ENCODE results near the gene RARA.

RARA gene

DNA sequence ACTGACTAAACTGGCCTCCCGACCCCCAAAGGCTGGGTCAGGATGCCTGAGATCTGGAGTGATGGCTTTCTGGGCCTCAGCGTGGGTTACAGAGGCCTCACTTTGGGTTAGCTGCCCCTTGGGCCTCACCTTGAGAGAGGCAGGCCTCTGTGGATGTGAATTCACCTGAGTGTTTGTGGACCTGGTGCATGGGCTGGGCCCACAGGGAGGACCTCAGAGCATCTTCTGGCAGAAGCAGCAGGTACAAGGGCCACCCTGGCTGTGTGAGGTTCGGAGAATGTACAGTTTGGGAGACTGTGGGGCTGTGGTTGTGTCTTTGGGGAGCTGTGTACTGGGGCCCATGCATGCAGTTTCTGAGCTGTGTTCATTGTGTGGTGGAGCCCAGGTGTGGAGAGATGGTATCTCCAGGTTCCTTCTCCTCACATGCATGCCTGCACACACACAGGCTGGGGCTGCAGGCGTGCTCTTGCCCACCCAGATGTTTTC lies 18.3 kb downstream of the RARA start:
- no peak for DNase-seq

DNA sequence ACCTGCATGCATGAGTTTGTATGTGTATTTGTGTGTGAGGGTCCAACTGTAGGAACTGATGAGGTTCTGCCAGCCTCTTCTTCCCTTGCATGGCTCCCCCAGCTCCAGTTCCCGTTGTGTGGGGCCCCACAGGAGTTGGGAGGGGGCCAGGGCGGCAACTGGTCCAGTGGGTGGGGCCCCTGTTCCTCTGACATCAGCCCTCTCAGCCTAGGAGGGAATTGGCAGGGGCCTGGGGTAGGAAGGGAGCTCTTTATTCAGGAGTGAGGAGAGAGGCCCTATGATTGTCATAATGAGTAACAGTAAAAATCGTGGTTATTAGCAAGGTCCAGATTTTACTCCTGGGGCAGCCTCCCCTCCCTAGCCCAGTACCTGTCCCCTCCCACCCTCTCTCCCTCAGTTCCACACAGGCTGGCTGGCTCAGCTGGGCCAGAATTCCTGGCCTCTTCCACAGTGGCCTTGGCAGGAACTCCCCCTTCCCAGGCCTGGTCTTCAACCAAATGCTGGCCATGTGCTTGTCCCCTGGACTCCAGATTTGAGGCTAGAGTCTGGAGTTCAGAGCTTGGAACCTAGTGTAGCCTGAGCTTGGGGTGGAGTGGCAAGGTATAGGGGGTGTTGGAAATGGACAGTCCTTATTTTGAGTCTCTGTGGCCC lies 18.9 kb downstream of the RARA start:
- DNase-seq = no peak

DNA sequence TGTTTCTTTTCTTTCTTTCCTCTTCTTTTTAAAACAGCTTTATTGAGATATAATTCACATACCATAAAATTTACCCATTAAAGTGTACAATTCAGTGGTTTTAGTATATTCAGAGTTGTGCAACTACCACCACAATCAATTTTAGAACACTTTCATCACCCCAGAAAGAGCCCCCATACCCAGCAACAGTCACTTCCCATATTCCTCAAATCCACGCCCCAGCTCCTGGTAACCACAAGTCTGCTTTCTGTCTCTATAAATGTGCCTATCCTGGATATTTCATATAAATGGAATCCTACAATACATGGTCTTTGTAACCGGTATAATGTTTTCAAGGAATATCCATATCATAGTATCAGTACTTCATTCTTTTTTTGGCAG lies 19.4 kb downstream of the RARA start:
- DNase-seq = no peak

DNA sequence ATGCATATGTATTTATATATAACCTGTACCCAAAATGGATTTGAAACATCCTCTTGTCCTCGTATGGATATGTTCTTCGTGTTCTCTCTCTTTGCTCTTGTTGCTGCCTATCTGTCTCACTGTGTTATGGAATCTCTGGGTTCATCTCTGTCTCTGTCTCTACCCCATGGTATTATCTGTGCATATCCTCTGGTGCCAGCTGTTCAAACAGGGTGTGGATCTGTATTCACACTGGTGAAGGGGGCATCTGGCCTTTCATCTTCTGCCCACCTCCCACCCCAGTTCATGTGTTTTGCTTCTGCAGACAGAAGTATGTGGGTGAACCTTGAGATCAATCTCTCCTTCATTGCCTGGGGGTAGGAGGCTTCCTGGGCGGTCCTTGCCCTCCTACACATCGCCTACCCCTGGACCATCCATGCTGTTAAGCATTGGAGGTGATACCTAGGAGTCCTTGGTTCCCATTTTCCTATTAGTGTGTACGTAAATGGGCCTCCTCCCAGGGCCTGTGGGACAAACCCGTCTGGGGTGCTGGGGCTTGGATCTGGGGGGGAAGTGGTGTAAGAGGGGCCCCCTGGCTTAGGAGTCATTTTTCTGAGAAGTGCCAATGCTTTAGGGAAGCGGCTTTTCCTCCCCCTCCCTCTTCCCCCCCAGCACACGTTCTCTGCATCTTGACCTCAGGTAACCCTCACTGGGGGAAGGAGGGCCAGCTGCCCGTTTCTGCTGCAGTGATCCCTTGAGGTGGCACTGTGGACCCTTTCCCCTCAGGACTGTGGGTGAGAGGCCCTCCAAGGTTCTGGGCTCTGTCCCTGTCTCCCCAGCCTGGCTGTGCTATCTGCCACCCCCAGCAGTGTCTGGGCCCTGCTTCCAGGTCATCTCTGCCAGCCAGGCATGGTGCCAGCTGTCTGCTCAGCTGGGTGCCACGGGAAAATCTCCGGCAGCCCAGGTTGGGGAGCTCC lies 21.1 kb downstream of the RARA start:
- DNase-seq = no peak

DNA sequence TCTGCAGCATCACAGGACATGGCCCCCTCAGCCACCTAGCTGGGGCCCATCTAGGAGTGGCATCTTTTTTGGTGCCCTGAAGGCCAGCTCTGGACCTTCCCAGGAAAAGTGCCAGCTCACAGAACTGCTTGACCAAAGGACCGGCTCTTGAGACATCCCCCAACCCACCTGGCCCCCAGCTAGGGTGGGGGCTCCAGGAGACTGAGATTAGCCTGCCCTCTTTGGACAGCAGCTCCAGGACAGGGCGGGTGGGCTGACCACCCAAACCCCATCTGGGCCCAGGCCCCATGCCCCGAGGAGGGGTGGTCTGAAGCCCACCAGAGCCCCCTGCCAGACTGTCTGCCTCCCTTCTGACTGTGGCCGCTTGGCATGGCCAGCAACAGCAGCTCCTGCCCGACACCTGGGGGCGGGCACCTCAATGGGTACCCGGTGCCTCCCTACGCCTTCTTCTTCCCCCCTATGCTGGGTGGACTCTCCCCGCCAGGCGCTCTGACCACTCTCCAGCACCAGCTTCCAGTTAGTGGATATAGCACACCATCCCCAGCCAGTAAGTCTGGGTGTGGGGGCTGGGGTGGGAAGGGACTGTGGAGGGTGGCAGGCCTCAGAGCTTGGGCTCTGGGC lies 22.0 kb downstream of the RARA start:
- no peak for DNase-seq

DNA sequence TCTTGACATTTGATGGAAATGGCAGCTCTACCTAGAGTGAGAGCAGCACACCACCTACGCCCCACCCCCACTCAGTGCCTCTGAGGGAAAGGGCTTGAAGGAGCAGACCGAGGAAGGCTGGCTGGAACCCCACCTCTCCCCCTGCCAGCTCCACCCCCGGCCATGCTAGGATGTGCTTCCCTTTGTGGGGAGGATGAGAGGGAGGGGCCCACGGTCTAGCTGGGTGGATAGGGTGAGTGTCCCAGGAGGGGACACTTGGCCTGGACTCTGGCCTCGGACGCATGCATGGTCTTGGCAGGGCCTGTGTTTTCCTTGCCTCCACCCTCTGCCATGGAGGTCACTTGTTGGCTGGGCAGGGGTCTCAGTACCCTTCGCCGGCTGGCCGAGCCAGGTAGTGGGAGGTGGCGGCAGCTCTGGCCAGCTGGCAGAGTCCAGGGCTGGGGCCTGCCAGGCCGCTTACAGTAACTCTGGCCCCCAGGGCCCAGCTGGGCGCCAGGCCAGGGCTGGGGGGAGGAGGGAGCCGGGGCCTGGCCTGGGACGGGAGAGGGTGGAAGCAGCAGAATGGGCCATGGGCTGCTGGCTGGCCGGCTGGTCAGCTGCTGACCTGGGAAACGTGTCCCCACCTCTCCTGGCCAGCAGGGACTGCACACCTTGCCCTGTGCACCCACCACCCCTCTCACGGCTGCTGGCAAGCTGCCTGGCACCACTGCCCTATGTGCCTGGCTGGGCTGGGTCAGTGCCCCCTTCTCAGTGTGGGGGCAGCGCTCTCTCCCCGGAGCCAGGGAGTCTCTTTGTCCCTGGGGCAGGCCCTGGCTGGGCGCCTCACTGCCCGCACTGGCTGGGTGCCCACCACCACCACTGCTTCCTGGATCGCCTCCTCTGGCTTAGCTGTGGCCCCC lies 23.0 kb downstream of the RARA start:
- no peak for DNase-seq

DNA sequence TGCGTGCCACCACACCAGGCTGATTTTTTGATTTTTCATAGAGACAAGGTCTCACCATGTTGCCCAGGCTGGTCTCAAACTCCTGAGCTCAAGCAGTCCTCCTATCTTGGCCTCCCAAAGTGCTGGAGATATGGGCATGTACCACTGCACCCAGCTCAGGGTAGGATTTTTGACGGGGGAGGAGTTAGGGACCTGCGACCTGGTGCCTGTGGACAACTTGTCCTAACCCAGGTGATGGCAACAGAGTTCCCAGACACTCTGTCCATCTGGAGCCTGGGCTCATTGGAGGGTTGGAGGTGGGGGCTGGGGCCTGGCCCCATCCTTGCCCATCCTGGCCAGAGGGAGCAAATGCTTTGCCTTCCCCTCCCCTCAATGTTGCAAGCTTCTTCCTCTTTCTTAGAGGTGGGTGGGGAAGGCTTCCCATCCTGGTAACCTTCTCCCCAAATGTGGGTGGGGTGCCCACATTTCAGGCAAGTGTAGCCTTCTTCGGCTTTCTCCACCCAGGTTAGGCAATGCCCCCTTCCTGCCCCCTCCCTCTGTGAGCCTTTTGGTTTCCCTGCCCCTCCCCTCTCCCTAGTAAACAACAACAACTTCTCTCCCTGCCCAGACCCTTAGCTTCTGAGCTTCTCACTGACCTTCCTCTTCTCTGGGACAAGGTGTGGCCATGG lies 24.9 kb downstream of the RARA start:
- no peak for DNase-seq

DNA sequence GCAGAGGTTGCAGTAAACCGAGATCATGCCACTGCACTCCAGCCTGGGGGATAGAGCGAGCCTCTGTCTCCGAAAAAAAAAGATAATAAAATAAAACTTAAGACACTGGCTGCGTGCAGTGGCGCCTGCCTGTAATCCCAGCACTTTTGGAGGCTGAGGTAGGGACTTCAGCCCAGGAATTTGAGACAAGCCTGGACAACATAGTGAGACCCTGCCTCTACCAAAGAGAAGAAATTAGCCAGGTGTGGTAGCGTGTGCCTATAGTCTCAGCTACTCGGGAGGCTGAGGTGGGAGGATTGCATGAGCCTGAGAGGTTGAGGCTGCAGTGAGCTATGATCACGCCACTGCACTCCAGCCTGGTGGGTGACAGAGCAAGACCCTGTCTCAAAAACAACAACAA lies 26.6 kb downstream of the RARA start:
- no peak for DNase-seq

DNA sequence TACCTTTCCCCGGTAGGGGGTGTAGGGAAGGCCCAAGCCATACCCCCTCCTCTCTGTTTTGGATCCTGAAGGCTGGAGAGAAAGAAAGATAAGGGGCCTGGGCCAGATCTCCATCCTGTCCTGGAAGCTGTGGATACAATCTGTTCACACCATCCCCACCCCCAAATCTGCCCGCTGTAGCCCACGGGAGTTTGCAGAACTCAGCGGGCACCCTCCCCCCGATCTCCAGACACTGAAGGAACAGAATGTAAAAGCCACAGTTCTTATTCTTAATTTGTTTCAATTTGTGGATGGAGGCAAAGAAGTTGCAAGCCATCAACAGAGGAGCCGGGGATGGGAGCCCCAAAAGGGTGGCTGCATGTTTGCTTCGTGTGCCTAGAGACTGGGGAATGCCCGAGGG lies 28.4 kb downstream of the RARA start:
- DNase-seq = no peak

DNA sequence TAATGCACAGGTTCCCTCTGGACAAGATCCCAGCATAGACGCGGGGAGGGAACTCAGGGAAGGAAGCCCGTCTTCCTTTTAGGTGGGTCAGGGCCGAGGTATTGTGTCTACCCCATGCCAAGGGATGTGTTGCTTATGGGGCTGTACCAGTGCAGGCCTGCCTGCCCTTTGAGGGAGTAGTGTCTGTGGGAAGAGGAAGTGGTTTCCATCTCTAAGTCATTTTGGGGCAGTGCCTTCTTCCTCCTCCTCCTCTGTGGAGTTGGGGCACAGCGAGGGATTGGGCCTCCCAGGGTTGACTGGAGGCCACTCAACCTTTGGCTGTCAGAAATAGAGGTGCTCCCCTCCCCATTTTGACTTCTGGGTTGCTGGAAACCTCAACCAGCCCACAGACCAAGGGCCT lies 29.1 kb downstream of the RARA start:
- no peak for DNase-seq

DNA sequence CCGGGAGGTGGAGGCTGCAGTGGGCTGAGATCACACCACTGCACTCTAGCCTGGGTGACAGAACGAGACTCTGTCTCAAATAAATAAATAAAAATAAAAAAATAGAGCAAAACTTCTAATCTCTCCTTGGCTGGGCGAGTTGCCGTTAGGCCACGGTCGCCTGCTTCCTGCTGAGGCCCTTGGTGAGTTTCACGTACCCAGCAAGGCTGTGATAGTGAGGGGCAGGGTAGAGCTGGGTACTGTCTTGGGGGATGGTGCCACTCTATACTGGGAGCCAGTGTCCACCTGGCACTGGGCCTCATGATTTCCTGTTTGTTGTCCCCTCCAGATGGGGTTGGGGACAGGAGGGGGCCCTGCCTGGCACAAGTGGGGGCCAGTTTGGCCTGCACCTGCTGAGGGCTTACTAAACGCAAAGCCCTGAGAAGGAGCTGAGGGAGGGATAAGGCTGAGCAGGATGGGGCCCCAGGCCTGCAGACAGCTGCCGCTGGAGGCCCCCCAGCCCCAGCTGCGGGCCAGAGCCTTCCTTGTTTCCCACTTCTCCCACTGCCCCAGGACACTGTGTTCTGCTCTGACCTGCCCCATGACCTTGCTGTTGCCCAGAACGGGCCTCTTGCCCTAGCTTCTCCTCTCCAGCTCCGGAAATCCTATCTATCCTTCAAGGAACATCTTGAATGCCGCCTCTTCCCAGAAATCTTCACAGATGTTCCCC lies 30.1 kb downstream of the RARA start:
- DNase-seq = no peak

DNA sequence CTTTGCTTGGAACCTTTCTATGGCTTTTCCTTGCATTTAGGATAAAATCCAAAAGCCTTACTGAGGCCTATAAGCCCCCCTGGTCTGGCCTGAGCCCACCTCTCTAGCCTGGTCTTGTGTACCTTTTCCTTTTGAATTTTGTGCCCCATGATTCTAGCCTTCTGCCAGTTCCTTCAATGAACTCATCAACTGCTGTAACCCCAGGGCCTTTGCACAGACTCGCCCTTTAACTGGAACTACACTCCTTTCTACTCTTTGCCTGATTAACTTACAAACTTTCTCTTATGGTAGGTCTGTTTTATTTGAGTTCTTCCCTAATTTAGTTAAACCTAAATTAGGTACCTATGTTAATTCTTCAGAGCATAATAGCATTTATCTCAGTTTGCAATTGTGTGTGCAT lies 31.3 kb downstream of the RARA start:
- no peak for DNase-seq

DNA sequence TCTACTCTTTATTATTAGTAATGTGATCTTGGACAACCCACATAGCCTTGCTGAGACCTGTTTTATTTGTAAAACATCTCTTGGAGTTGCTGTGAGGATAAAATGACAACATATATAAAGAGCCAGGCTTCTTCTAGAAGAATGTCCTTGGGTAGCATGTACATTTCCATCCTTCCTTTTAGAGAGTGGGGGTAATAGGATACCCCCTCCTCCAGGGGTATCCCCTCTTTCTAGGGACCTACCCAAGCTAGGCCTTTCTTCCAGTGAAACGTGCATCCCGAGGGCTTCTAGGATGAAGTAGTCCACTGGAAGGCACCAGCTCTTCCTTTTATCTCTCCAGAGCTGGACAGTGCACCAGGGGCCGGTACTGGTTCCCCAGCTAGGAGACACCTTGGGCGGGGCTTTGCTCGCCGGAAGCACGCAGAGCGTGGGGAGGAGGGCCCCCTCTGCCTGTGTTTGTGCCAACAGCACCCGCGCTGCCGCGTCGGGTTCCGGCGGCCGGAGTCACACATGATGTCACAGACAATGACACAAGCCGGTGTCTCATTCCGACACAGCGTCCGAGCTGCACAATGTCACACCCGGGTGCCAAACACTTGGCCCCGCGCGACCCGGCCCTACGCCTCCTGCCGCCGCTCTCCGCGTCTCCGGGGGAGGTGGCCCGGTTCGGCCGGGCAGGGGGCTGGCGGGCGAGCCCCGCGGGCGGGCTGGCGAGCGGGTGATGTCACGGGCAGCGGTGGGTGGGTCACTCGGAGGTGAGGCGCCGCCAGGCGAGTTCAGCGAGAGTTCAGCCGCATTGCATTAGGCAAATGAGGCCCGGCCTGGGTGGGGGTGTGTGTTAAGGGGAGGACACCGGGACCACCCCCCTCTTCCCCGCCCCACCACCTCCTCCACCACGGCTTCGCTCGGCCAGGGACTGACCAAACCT lies 32.2 kb downstream of the RARA start:
- DNase-seq = peak; percentile 83

DNA sequence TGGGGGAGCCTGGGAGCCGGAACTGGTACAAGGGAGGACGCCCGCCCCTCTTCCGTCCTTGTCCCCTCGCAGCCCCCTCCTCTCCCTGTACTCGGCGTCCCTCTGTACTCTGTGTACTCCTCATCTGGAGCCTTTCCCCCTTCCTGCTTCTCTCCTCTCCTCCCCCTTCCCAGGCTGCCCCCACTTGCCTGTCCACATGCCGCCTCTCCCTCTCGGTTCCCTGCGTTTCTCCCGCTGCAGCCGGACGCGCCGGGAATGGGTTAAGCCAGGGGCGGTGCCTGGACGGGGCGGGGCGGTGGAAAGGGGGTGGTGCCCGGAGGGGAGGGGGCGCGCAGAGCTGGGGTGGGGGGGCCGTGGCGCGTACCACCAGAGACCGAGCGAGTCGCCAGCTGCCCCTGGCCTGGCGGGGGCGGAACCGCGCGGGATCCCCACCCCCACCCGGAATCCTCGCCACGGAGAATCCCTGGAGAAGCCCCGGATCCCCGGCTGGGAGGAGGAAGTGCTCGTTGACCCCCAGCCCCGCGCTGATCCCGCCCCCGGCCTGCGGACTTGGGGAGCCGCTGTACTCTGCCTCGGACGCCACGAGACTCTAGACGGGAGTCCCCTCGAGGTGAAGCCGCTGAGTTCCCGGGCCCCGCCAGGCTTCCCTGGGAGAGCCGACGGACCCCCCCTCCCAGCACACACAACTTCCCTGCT lies 33.0 kb downstream of the RARA start:
- DNase-seq = peak; percentile 76

DNA sequence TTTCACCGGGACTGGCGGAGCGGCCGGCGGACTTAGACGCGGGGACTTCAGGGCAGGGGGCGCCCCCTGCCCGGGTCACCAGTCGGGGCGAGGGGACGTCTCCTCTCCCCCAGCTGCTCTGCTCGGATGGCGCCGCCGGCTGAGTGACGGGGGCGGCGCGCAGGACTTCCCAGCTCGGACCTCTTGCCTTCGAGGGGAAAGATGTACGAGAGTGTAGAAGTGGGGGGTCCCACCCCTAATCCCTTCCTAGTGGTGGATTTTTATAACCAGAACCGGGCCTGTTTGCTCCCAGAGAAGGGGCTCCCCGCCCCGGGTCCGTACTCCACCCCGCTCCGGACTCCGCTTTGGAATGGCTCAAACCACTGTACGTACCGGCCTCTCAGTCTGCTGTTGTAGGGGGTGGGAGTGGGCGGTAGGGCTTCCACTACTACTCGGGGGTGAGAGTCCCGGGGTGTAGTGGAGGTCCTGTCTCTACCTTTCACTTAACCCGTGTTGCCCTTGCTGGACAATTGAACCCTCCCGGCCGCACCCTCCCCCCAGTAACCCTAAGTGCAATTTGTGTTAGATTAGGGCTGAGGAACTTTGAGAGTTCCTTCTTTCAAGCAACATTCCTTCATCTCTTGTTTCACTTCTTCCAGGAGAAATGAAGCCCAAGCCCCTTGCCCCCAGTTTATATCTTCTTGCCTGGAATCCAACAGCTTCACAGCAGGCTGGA lies 33.7 kb downstream of the RARA start:
- no peak for DNase-seq

DNA sequence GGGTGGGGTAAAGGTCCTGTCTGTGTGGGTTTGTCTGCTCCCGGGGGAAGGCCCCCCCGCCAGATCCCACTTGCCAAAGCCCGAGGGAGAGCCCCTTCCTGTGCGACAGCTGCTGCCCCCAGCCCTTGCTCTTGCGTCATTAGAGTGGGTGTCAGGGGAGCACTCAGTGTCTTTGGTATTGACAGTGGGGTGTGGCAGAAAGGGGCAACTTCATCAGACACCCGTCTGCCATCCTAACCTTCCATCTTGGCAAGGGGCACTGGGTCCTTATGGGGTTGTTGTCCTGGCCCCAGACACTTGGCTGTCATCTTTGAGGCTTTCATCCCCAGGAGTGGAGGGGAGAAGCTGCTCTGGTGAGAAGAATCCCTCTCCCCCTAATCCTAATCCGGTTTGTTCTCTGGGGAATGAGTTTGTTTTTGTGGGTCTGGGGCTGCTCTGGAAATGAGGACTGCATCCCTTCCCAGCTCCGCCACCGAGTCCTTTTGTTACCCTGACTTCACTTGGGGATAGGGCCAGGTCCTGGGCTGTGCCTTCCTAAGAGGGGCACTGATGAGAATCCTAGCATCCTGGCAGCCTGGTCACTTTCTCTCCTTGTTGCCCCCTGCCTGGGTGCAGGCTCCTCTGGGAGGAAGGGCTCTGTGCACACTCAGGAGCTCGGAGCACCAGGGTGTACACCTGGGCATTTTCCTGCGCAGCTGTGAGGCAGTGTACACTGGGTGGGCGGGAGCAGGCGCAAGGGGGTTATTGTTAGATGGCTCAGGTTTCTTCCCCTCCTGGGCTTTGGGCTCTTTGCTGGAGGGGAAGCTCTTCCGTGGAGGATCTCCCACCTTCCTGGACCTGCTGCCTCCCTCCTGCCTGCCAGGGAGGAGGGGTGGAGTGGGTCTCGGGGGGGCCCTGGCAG lies 34.5 kb downstream of the RARA start:
- DNase-seq = no peak

DNA sequence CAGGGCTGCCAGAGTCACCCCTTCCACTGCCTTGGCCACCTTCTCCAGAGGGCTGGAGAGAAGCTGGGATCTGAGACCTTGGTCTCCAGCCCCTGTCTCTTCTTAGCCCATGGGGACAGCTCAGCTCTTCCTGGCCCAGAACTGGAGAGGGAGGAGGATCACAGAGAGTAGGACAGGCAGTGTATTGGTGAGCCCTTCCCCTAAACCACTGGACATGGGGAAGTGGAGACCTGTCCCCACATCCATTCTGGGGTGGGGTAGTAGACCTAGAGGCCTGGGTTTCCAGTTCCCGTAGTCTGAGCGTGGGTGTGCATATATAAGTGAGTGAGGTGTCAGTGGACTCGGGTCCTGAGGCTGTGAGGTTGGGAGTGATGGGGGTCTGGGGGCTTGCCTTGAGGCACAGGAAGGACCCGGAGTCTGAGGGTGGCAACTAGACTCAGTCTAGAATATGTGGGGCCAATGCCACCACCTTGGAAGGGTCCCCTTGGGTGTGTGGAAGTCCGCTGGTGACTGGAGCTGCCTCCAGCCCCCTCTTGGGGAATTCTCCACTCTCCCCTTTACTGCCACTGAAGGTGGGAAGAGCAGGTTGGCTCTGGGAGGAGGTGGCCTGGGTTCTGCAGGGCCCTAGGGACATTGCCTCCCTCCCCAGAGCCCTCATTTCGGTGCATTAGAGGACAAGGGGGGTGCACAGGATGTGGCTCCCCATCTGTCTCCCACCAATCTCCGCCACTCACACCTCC lies 35.6 kb downstream of the RARA start:
- peak; percentile 46 for DNase-seq

Data from right kidney (tissue), 1 donor.